Right lobe of liver (tissue), 4 donors: ENCODE results near the gene COL6A1.

Experiments used
- POLR2A ChIP-seq: fragments of 450-650 bp; IDR thresholded peaks from one replicate; pipeline ENCODE4 v1.6.1; 2017; ENCODE audit warnings: antibody characterized with exemption, mild to moderate bottlenecking
- TF ChIP-seq, protein P1 (sequence below), 4 donors: fragments of 200-600 bp in 3 of 4; fragments of 450-650 bp in 1 of 4; IDR thresholded peaks; one replicate each; pipeline versions ENCODE4 v1.5.1 to v1.8.0; 2016 to 2022; ENCODE audit warnings: antibody characterized with exemption in 4 of 4, mild to moderate bottlenecking in 2 of 4
- donor health status: DM: no; HTN: no; CAD: no.
- donor health status: DM: no; HTN: no; CAD: no.
- donor health status: DM: no; HTN: yes; CAD: no.

GRCh38 chr21:45940621-45941337 is 40.8 kb upstream of the COL6A1 start:
- TF ChIP-seq, protein P1, sequence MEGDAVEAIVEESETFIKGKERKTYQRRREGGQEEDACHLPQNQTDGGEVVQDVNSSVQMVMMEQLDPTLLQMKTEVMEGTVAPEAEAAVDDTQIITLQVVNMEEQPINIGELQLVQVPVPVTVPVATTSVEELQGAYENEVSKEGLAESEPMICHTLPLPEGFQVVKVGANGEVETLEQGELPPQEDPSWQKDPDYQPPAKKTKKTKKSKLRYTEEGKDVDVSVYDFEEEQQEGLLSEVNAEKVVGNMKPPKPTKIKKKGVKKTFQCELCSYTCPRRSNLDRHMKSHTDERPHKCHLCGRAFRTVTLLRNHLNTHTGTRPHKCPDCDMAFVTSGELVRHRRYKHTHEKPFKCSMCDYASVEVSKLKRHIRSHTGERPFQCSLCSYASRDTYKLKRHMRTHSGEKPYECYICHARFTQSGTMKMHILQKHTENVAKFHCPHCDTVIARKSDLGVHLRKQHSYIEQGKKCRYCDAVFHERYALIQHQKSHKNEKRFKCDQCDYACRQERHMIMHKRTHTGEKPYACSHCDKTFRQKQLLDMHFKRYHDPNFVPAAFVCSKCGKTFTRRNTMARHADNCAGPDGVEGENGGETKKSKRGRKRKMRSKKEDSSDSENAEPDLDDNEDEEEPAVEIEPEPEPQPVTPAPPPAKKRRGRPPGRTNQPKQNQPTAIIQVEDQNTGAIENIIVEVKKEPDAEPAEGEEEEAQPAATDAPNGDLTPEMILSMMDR (IDR thresholded peaks at IDR 0.05) = no peak
- no peak for TF ChIP-seq POLR2A
